Keratinocyte (primary cell): Measurements from ENCODE around the gene RASL10A. TPM values are rescaled to one million over a fixed set of nuclear protein-coding genes. Genes with fewer than 3 reads are reported as not detected.

Source experiments
- DNase-seq: peaks from one replicate; pipeline ENCODE4 v3.0.0-alpha.2; 2011; ENCODE audit warnings: low read depth, missing footprints, low spot score
- FAIRE-seq: peaks from 2 replicates; lab custom pipeline; 2011; peaks lifted over from hg19 to GRCh38; lab: Jason Lieb, UNC
- H2AFZ ChIP-seq: 2 replicates; pipeline ENCODE4 v1.6.0; 2012; ENCODE audit warnings: low read length, control low read depth, inconsistent platforms; ENCODE audit not compliant: control insufficient read depth
- H3K27ac ChIP-seq: 2 replicates; pipeline ENCODE4 v1.5.1; 2011; ENCODE audit warnings: low read length; ENCODE audit not compliant: control insufficient read depth, insufficient read depth
- H3K27me3 ChIP-seq: 3 replicates; pipeline ENCODE4 v1.6.0; 2011; ENCODE audit warnings: low read length; ENCODE audit not compliant: control insufficient read depth, insufficient read depth; ENCODE audit errors: extremely low read depth
- H3K36me3 ChIP-seq, 2 experiments: 2 replicates in 1 of 2; 3 replicates in 1 of 2; pipeline ENCODE4 v1.5.1; 2011; ENCODE audit warnings: low read length in 2 of 2, mild to moderate bottlenecking in 1 of 2; ENCODE audit not compliant: control insufficient read depth in 2 of 2, insufficient read depth in 2 of 2; ENCODE audit errors: extremely low read depth in 1 of 2
- H3K4me1 ChIP-seq: 3 replicates; pipeline ENCODE4 v1.5.1; 2011; ENCODE audit warnings: low read length; ENCODE audit not compliant: control insufficient read depth, insufficient read depth; ENCODE audit errors: extremely low read depth
- H3K4me2 ChIP-seq: 3 replicates; pipeline ENCODE4 v1.6.0; 2011; ENCODE audit warnings: low read depth, low read length; ENCODE audit not compliant: control insufficient read depth, insufficient read depth; ENCODE audit errors: extremely low read depth
- H3K4me3 ChIP-seq, 3 experiments: fragments of 200-600 bp in 1 of 3; sonication (generic) in 1 of 3; 2 replicates in 2 of 3; 3 replicates in 1 of 3; pipeline ENCODE4 v1.5.1; 2011 to 2016; ENCODE audit warnings: low read length in 3 of 3, mild to moderate bottlenecking in 3 of 3, control low read depth in 2 of 3, inconsistent platforms in 1 of 3, low read depth in 1 of 3, mixed read lengths in 1 of 3, mixed run types in 1 of 3, moderate library complexity in 1 of 3; ENCODE audit not compliant: control insufficient read depth in 2 of 3, insufficient read depth in 2 of 3; ENCODE audit errors: extremely low read depth in 1 of 3
- H3K79me2 ChIP-seq: 2 replicates; pipeline ENCODE4 v1.6.0; 2012; ENCODE audit warnings: low read length; ENCODE audit not compliant: control insufficient read depth, insufficient read depth
- H3K9ac ChIP-seq: 3 replicates; pipeline ENCODE4 v1.6.0; 2011; ENCODE audit warnings: low read length; ENCODE audit not compliant: control insufficient read depth, insufficient read depth; ENCODE audit errors: extremely low read depth
- H3K9me1 ChIP-seq: 3 replicates; pipeline ENCODE4 v1.6.0; 2011; ENCODE audit warnings: low read length; ENCODE audit not compliant: control insufficient read depth, insufficient read depth; ENCODE audit errors: extremely low read depth
- H3K9me3 ChIP-seq: 2 replicates; pipeline ENCODE4 v1.5.1; 2012; ENCODE audit warnings: low read depth, low read length; ENCODE audit not compliant: control insufficient read depth
- H4K20me1 ChIP-seq: 3 replicates; pipeline ENCODE4 v1.6.0; 2011; ENCODE audit warnings: low read length; ENCODE audit not compliant: control insufficient read depth, insufficient read depth; ENCODE audit errors: extremely low read depth
- CTCF ChIP-seq, 3 experiments: IDR thresholded peaks in 1 of 3; conservative IDR thresholded peaks in 1 of 3; optimal IDR thresholded peaks in 1 of 3; 2 replicates in 2 of 3; 3 replicates in 1 of 3; pipeline versions ENCODE3 to v1.5.1; 2011; ENCODE audit warnings: low read length in 3 of 3, mild to moderate bottlenecking in 3 of 3, moderate library complexity in 2 of 3, control low read depth in 1 of 3, inconsistent platforms in 1 of 3; ENCODE audit not compliant: insufficient read depth in 2 of 3; ENCODE audit errors: extremely low read depth in 1 of 3
- EZH2 ChIP-seq: IDR thresholded peaks from one replicate; pipeline ENCODE4 v1.6.1; 2012; ENCODE audit warnings: inconsistent platforms, mild to moderate bottlenecking, low read length, moderate library complexity
- dilution Hi-C: fragments of 300-500 bp; cut with MboI; formaldehyde crosslinking; loops from one replicate; pipeline ENCODE4 v1.7.0; 2020; ENCODE audit warnings: low sequenced_read_pairs; ENCODE audit not compliant: extremely low pct_ligation_motif_present
- polyA plus RNA-seq, 5 experiments: library from polyadenylated mRNA; depleted of rRNA in 3 of 5; stranded (reverse) in 3 of 5; stranded (forward) in 1 of 5; unstranded in 1 of 5; fragments of >200 nt; gene quantifications; 1 replicate in 1 of 5; 2 replicates in 3 of 5; 3 replicates in 1 of 5; pipeline versions ENCODE4 v1.2.1 to v1.2.3, GENCODE V29; 2011 to 2012; ENCODE audit warnings: missing spikeins in 2 of 5, low read depth in 1 of 5, low replicate concordance in 1 of 5

The RASL10A gene
- polyA plus RNA-seq, 1 donor (not counting 4 experiments of a cell fraction or from before 2014, with no cell fraction given) = not detected

- peaks cover 23% of the 10 kb centered on the region for H3K4me1 ChIP-seq
Observed at GRCh38 chr22:29269230-29269604, 46.3 kb downstream of the RASL10A start.

GRCh38 chr22:29268511-29269229, 46.8 kb downstream of the RASL10A start:
- FAIRE-seq = no peak
- Histone ChIP-seq H3K27me3 (no peaks in the 10 kb centered on the region), H3K9me3 (no peaks in the 10 kb centered on the region), H3K36me3 (peaks cover 16 to 30% of the 10 kb centered on the region in 2 experiments), H3K9ac (peak overlapping the region; percentile 100), H3K4me3 (peak overlapping the region; percentile 82 to 92 (median 89)), H3K4me1 (peaks cover 23% of the 10 kb centered on the region), H4K20me1 (peaks cover 37% of the 10 kb centered on the region), H3K79me2 (peaks cover 72% of the 10 kb centered on the region), H2AFZ (peak overlapping the region; percentile 63), H3K27ac (peak overlapping the region; percentile 100), H3K4me2 (peak overlapping the region; percentile 83), H3K9me1 (no peaks in the 10 kb centered on the region)
- no peak for DNase-seq
- dilution Hi-C loops = no loop called here
- TF ChIP-seq EZH2 (no peak), CTCF (optimal IDR thresholded peaks at IDR 0.05 in 1 of 3, IDR thresholded peaks at IDR 0.05 in 1 of 3, conservative IDR thresholded peaks at IDR 0.05 in 1 of 3; ENCODE audit: extremely low read depth in 1 of 3, insufficient read depth in 2 of 3, low read length in 3 of 3) (no peak)

More at GRCh38 chr22:29269230-29269604, 46.3 kb downstream of the RASL10A start:
- Histone ChIP-seq H2AFZ (no peak overlapping the region), H3K9ac (peak overlapping the region; percentile 100), H3K79me2 (peaks cover 78% of the 10 kb centered on the region), H3K4me2 (peak overlapping the region; percentile 83), H3K9me3 (no peaks in the 10 kb centered on the region), H3K27ac (peak overlapping the region; percentile 100), H4K20me1 (peaks cover 38% of the 10 kb centered on the region), H3K27me3 (no peaks in the 10 kb centered on the region), H3K9me1 (no peaks in the 10 kb centered on the region), H3K4me3 (peak overlapping the region; percentile 82 to 92 (median 89)), H3K36me3 (peaks cover 16 to 31% of the 10 kb centered on the region in 2 experiments)
- DNase-seq = no peak
- no peak for TF ChIP-seq EZH2
- no peak for TF ChIP-seq CTCF (optimal IDR thresholded peaks at IDR 0.05 in 1 of 3, IDR thresholded peaks at IDR 0.05 in 1 of 3, conservative IDR thresholded peaks at IDR 0.05 in 1 of 3; ENCODE audit: extremely low read depth in 1 of 3, insufficient read depth in 2 of 3, low read length in 3 of 3)
- FAIRE-seq = no peak
- dilution Hi-C loops = no loop called here
